NOMO-1 treated with DMSO at 0.1 percent for 48 hours (cell line): ENCODE results near the gene RGS3.

Experiments used
- DNase-seq: peaks from one replicate; lab custom pipeline; 2025; ENCODE audit not compliant: unreplicated experiment; lab: John Stamatoyannopoulos, UW

The RGS3 gene

DNA sequence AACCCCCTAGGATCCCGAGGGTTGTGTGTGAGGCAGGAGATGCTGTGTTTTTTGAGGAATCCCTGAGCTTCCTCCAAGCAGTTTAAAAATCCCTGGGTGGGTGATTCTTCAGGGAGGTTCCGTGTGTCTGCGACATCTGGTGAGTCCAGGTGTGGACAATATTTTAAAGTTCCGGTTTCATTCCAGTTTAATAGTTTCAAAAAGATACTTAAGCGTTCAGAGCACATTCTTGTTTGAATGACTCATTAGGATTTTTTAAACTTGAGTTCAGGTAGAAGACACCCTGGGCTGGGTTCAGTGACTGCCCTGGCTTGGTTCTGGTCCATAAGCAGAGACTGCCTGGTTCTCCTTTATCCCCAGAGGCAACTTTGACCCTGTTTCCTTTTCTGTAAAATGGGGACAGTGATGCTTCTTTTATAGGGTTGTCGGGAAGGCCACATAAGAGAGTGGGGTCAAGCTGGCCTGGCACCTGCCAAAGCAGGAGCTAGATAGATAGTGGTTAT is 119.2 kb downstream of the RGS3 start:
- no peak for DNase-seq

DNA sequence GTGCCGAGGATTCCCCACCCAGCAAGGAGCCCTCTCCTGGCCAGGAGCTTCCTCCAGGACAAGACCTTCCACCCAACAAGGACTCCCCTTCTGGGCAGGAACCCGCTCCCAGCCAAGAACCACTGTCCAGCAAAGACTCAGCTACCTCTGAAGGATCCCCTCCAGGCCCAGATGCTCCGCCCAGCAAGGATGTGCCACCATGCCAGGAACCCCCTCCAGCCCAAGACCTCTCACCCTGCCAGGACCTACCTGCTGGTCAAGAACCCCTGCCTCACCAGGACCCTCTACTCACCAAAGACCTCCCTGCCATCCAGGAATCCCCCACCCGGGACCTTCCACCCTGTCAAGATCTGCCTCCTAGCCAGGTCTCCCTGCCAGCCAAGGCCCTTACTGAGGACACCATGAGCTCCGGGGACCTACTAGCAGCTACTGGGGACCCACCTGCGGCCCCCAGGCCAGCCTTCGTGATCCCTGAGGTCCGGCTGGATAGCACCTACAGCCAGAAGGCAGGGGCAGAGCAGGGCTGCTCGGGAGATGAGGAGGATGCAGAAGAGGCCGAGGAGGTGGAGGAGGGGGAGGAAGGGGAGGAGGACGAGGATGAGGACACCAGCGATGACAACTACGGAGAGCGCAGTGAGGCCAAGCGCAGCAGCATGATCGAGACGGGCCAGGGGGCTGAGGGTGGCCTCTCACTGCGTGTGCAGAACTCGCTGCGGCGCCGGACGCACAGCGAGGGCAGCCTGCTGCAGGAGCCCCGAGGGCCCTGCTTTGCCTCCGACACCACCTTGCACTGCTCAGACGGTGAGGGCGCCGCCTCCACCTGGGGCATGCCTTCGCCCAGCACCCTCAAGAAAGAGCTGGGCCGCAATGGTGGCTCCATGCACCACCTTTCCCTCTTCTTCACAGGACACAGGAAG is 120.2 kb downstream of the RGS3 start:
- no peak for DNase-seq

DNA sequence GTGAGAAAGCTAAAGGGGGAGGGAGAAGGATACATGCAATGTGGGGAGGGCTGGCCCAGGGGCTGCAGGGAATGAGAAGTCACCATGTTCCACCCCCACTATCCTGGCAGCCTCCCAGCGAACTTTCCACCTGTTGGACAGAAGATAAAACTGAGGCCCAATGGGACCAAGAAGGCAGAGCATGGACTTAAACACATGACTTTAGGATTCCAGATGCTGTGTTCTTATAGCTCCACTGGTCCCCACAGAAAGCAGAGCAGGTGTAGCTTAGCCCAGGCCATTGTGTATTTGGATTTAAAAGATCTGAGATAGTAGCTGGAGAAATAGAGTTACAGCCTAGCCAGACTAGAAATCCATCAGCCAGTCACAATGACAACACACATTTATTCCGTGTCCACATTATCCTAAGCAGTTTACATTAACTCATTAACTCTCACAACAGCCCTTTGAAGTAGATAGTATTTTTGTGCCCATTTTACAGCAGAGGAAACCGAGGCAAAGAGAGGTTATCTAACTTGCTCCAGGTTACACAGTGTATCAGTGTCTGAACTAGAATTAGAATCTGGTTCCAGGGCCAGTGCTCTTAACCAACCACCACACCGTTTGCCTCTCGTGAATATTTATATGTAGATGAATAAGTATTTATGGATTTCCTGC is 121.0 kb downstream of the RGS3 start:
- DNase-seq: no peak

DNA sequence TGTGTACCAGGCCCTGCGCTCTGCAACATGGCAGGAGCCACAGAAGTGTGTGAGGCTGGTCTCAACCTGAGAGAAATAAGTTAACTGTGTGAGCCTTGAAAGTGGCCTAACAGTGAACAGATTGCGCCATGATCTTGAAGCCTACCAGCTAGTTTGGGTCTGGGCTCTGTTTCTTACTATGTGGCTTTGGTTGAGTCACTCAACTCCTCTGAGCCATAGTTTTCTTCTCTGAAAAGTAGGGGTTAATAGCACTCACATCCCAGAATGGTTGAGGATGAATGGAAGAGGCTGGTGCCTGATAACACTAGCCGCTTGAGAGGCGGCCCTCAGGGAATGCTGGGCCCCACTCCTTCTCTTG is 121.5 kb downstream of the RGS3 start:
- no peak for DNase-seq

DNA sequence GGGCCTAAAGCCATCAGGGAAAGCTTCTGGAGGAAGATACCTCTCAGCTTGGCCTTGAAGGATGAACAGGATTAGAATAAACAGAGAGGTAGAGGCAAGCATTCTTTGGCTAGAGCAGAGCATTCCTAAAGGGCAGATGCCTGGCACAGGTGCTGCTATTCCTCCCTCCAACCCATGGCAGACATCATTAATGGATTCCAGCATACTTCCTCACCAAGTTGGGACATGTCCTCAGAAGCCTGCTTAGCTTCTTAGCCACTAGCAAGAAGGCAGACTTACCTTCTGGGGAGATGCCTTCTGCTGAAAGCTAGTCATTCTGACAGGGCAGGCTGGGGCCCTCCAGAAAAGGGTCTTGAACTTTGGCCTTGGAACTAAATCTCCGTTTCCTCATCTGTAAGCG is 122.0 kb downstream of the RGS3 start:
- no peak for DNase-seq

DNA sequence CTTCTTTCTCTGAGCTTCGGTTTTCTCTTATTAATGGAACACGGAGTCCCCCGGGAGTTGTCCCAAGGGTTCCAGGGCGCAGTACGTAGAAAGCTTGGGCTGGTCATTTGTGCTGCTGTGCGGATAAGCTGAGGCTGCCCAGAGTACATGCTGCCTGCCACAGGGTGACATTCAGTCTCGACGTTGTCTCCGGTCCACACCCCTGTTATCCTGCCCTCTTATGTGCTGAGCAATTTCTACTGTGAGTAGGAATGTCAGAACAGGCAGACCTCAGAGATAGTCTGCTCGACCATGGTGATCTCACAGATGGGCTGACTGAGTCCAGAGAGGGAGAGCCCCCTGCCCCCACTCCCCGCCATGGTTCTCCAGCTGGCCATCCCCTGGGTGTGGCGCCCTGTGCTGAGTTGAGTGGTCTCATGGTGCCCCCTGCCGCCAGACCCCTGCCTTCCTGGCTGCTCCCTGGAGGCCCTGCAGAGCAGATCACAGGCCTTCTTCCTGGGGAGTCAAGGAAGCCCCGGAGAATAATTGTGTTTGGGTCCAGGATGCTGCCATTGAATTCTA is 124.0 kb downstream of the RGS3 start:
- no peak for DNase-seq

DNA sequence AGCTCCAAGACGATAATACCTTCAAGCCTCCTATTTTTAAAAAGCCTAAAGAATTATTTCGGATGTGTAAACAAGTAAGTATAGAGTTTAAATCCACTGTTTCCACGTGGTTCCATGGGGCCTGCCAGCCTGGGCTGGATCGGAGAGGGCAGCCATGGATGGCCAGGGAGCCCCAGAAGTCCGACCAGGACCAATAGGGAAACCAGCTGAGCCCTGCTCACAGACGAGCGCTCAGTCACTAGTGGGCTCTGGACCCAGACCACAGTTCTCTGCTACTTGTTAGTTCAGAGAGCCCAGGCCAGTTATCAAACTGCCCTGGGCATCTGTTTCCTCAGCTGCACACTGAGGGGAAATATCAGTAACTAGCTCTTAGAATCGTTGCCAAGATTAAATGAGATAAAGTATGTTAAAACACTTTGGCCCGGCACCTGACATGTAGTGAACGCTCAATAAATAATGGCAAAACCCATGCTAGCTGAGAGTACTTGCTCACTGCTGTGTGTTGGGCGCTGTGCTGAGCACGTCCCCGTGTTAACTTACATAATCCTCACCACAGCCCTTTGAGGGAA is 124.8 kb downstream of the RGS3 start:
- DNase-seq: no peak

DNA sequence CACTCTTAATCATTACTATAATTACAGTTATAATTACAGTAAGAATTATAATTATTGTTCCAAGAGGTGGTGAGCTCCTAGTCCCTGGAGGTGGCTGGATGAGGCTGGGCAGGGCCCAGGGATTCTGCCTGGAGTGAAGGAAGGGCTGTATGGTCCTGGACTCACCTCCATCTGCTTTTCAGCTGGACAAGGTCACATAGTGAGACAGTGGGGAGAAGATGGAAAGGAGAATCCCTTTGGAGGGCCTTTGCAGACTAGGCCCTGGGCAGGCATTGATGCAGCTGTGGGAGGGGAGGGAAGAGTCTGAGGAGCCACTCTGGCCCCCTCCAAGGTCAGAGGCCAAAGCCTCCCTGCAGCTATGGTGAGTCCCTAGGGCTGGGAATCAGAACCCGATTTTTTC is 125.4 kb downstream of the RGS3 start:
- no peak for DNase-seq

DNA sequence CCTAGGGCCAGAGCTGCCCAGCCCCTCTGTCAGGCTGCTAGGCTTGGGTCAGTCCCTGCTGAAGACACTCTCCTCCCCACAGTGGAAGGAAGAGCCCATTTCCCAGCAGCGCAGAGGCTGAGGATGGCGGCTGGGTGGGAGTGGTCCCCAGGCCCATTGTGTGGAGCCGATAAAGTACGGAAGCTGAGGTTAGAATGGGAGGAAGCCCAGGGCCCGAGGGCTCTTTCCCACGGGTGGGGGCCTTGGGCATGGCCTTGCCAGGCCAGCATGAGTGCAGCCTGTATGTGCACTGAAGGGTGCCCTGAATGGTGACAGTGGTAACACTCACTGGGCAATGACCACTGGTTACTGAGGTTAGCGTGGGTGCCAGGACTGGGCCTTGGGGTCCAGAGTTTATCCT is 125.9 kb downstream of the RGS3 start:
- DNase-seq: no peak

DNA sequence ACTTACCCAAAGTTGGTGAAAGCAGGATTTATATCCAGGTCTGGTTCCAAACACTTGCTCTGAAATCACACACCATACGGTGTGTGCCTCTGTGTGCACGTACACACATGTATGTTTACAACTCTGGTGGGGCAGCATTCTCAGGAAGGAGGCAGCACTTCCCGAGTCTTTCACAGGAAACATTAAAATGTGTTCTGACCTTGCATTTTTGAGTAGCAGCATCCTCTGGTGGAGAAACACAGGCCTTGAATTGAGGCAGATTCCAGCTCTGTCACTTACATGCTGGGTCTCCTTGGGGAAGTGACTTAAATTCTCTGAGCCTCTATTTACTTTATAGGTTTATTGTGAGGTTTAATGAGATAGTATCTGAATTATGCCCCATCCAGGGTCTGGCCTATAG is 126.4 kb downstream of the RGS3 start:
- DNase-seq: peak; percentile 34

DNA sequence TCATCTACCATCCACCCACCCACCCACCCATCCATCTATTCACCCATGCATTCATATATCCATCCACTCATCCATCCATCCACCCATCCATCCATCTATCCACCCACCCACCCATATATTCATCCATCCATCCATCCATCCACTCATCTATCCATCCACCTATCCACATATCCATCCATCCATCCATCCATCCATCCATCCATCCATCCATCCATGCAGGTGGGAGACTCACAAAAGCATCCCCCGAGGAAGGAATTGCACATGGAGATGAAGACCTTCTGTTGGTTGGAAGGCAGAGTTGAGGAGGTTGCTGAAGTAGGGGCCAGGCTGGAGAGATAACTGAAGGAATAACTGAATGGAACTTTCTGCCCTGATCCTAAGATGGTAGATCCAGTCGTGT is 126.9 kb downstream of the RGS3 start:
- no peak for DNase-seq

DNA sequence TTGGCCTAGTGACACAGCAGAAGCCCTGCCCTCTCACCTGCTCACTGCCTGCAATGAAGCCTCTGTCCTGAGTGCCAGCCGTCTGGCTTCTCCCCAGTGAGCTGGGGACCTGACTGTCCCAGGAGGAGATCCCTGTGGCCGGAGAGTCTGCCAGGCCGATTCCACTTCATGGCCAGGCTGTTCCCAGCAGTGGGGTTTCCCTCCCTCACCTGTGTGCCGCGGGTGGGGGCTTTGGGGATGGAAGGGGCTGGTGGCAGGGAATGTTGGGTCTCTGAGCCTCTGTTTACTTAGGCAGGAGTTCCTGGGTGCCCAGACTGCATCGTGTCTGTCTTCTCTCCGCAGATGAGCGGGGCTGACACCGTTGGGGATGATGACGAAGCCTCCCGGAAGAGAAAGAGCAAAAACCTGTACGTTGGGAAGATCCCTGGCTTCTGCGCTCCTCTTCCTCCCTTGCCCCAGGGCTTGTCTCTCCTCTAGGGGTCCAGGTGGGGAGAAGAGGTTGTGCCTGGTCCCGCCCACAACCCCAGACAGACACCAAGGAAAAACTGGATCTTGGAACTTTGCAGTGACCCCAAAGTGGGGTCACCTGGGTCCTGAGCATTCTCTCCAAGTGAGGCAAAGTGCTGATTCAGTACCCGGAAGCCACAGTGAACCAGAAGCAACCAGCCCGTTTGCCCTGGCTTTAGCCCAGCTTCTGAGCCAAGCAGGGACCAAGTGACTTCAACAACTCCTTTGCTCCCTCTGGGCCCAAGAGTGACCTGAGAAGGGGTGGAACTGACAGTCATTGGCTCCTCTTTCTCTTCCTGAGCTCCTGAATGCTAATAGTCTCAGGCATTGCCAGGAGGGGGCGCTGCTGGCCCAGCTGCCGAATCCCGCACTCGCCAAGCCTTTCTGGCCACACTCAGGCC is 127.7 kb downstream of the RGS3 start:
- peak; percentile 54 for DNase-seq

DNA sequence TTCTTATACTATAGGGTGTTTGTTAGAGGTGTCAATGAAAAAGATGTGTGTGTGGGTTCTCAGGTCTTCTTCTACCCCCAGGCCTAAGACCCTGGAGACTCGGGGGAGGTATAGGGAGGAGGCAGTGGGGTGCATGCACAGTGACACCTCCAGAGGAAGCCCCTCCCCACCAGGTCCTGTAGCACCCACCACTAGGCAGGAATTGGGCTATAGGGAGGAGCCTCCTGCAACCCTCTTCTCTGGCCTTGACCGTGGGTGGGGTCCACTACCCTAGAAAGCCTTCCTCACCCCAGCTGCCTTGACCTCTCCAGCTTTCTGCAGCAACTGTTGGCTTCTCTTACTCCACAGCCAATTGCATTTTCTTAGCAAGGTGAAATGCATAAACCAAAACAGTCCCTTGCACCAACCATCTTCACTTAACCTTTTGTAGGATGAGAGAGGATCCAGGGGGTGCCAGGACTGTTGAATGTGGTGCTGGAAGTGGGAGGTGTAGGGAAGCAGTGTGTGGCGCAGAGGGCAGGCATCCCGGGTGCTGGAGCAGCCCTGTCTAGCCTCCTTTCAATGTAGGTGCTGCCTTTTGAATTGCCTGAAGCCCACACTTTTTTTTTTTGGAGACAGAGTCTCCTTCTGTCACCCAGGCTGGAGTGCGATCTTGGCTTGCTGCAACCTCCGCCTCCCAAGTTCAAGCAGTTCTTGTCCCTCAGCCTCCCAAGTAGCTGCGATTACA is 128.5 kb downstream of the RGS3 start:
- no peak for DNase-seq

DNA sequence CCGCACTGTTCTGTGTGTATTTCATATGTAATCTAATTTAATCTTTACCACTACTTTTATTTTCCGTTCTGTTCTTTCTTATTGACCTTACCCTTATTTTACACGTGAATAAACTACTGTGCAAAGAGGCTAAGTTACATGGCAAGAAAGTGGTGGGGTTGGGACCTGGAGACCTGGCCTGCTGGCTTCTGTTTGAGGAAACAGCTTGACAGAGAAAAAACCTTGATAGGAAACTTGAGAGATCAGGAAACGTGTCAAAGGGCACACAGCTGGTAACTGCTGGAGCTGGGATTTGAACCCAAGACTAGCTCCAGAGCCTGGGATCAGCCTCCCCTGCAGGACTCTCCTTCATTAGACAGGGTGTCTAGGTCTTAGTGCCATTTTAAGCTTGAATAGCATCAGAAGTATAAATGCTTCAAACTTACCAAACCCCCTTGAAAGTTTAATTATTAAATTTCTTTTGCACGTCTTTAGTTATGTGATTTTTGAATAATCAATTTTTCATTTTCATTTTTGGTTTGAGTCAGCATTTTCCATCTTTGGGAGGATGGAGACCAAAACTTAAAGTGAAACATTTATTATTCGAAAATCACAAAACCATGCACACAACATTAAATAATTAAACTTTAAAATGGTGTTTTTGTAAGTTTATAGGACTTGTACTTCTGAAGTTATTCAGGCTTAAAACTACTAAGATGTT is 129.5 kb downstream of the RGS3 start:
- no peak for DNase-seq

DNA sequence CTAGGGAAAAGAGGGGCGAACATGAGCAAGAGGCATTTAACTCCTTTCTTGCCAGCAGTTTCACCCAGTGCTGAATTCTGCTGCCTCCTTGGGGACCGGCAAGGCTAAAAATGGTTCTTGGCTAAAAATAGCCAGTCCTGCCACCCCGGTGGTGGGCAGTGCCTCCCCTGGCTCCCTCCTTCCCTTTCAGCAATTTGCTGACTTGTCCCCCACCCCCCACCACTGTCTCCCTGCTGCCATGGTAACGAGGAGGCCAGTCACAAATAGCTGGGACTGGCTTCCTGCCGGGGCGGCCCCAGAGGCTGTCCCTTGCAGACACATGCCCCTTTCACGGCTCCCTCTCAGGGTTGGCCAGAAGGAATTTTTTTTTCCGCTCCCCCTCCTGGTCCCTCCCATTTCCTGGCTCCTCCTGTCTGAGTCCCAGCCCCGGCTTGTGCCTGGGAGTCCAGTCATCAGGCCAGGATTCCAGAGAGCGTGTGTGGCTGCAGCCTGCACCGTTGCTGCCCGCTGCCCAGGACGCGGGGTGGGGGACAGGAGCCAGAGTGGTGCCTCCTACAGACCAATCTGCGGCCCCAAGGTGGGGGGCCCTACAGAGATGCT is 130.3 kb downstream of the RGS3 start:
- DNase-seq: peak; percentile 40

DNA sequence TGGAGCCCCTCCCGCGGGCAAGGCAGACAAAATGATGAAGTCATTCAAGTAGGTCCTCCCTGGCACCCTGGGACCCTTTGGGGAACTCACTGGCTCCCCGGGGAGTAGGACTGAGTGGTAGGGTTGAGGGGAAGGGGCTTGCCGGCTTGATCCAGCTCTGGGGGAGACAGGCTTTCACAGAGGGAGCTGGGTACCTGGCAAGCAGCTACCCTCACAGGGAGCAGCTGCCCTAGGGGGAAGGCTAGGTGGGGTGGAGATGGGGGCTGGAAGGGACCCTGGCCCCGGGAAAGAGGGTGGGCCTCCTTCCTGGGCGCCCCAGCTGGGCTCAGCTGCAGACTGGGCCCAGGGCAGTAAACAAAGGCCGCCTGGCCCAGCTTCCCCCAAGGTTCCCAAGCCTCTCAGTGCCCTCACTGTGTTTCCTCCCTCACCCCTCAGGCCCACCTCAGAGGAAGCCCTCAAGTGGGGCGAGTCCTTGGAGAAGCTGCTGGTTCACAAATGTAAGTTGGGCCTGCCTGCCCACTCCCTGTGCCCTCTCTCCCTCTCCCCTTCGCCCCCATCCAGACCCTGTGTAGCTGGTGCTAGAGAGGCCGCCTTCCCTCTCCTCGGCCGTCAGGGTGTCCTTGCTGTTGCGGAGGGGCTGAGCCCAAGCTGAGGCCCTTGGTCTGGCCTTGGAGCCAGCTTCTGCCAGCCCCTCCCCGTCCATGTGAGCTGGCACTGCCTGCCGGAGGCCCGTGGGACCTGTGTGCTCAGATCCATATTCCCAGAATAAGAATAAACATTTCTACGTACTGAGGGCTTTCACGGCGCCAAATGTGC is 131.2 kb downstream of the RGS3 start:
- DNase-seq: no peak

DNA sequence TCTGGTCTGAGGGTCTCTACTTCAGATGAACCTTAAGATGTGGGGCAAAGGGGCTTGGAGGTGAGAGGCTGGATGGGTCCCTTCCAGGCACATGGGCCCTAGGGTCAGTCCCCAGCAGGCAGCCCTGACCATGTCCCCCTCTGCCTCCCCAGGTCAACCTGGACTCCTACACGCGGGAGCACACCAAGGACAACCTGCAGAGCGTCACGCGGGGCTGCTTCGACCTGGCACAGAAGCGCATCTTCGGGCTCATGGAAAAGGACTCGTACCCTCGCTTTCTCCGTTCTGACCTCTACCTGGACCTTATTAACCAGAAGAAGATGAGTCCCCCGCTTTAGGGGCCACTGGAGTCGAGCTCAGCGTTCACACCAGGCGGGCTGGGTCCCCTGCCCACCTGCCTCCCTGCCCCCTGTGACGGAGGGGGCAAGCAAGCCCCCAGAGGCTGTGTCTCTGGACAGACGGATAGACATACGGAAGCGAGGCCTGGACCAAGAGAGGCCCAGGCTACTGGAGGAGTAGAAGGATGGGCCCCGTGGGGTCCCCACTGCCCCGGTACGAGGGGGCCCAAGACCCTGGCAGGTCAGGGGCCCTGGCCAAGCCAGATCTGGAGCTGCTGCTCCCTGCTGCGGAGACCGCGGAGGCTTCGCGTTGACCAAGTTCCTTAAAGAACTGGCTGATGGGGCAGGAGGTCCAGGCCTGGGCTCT is 133.2 kb downstream of the RGS3 start:
- no peak for DNase-seq
